ENCODE data around the gene EIF2B4. TPM values are rescaled to one million over a fixed set of nuclear protein-coding genes. Genes with fewer than 3 reads are reported as not detected.

Gene EIF2B4
- total and polyA plus RNA-seq, 2 of the 13 experiments (the other 11 are each of a cell fraction or from before 2014, with no cell fraction given) = 91.5 to 96.4 TPM

GRCh38 chr2:27409321-27410073, 39.4 kb upstream of the EIF2B4 start, which contains the start of gene PPM1G (continued):
- TF ChIP-seq HBP1 (CRISPR knock-in tag; IDR thresholded peaks at IDR 0.05; ENCODE audit: low read depth) (peak; percentile 77; the same call in 1 of the 2 replicates), CENPT (CRISPR knock-in tag; IDR thresholded peaks at IDR 0.05; ENCODE audit: low read depth) (0 out of 2 replicates have a peak, but pooled peaks have one; percentile 44), PAWR (CRISPR knock-in tag; IDR thresholded peaks at IDR 0.05; ENCODE audit: borderline replicate concordance) (no peak), SIN3B (IDR thresholded peaks at IDR 0.05; ENCODE audit: low read length) (no peak), ZNF143 (CRISPR knock-in tag; IDR thresholded peaks at IDR 0.05) (peak; percentile 58), MLX (CRISPR knock-in tag; IDR thresholded peaks at IDR 0.05) (peak; percentile 67), AGO2 (optimal IDR thresholded peaks at IDR 0.05; ENCODE audit: low read depth, low read length) (peak; percentile 91), ZBTB8A (CRISPR knock-in tag; IDR thresholded peaks at IDR 0.05; ENCODE audit: borderline replicate concordance, low read depth) (no peak), SPEN (CRISPR knock-in tag; IDR thresholded peaks at IDR 0.05; ENCODE audit: low read depth) (peak; percentile 89), ZNF34 (CRISPR knock-in tag; IDR thresholded peaks at IDR 0.05; ENCODE audit: borderline replicate concordance) (no peak), BHLHE40 (IDR thresholded peaks at IDR 0.05; ENCODE audit: low read length) (no peak), GTF2F1 (IDR thresholded peaks at IDR 0.05; ENCODE audit: low read length) (no peak), ZNF256 (CRISPR knock-in tag; conservative IDR thresholded peaks at IDR 0.05) (peak; percentile 87), HMGA1 (CRISPR knock-in tag; conservative IDR thresholded peaks at IDR 0.05) (no peak), THAP11 (CRISPR knock-in tag; IDR thresholded peaks at IDR 0.05) (peak; percentile 90), ZNF766 (CRISPR knock-in tag; IDR thresholded peaks at IDR 0.05; ENCODE audit: borderline replicate concordance) (peak; percentile 90), SUZ12 (IDR thresholded peaks at IDR 0.05; ENCODE audit: low read depth, low read length) (no peak), RAD51 (IDR thresholded peaks at IDR 0.05; ENCODE audit: borderline replicate concordance) (no peak), SALL2 (CRISPR knock-in tag; IDR thresholded peaks at IDR 0.05) (peak; percentile 84), TRIM22 (IDR thresholded peaks at IDR 0.05) (no peak), TEAD3 (CRISPR knock-in tag; optimal IDR thresholded peaks at IDR 0.05; ENCODE audit: borderline replicate concordance) (peak; percentile 84), PRPF4 (IDR thresholded peaks at IDR 0.05; ENCODE audit: low read depth, low read length, poor library complexity, severe bottlenecking) (no peak), KDM1A (CRISPR knock-in tag; IDR thresholded peaks at IDR 0.05) (0 out of 2 replicates have a peak, but pooled peaks have one; percentile 16), CHD2 (IDR thresholded peaks at IDR 0.05; ENCODE audit: low read depth, low read length) (peak; percentile 98), ATF4 (CRISPR knock-in tag; IDR thresholded peaks at IDR 0.05) (peak in 1 of 2 experiments; percentile 50; a peak in 1 of 4 replicates), ZNF674 (CRISPR knock-in tag; IDR thresholded peaks at IDR 0.05; ENCODE audit: low read depth) (no peak), KDM5A (IDR thresholded peaks at IDR 0.05; ENCODE audit: borderline replicate concordance, low read length) (peak; percentile 72), HES4 (CRISPR knock-in tag; IDR thresholded peaks at IDR 0.05; ENCODE audit: borderline replicate concordance) (peak; percentile 75), POLR2A (IDR thresholded peaks at IDR 0.05; ENCODE audit: insufficient read depth in 1 of 2, low read depth in 2 of 2, low read length in 2 of 2) (peak; percentile 98 to 99)
